Measurements from ENCODE around the gene TNIK.
"Not testable (repeated sequence)": the region's sequence is repeated elsewhere in the genome, so short reads cannot be mapped to it uniquely, and the experiment has no call there.

Gene TNIK

GRCh38 chr3:171314341-171314740 is 145.9 kb downstream of the TNIK start:
- Mint-ChIP-seq H3K36me3 (ENCODE audit: insufficient read depth) (no peaks in the 10 kb centered on the region), H3K4me3 (no peak overlapping the region), H3K27me3 (no peaks in the 10 kb centered on the region), H3K9me3 (no peaks in the 10 kb centered on the region), H3K27ac (peak overlapping the region in 1 of 2 donors; percentile 10), H3K4me1 (ENCODE audit: low read depth in 2 of 2) (peaks cover 39 to 70% of the 10 kb centered on the region in 2 donors)
- ATAC-seq (replicated peaks) (no peak), DNase-seq (no peak)

- Mint-ChIP-seq H3K27me3 (no peaks in the 10 kb centered on the region), H3K4me3 (no peak overlapping the region), H3K27ac (peak overlapping the region in 1 of 2 donors; percentile 10), H3K36me3 (ENCODE audit: insufficient read depth) (no peaks in the 10 kb centered on the region), H3K9me3 (no peaks in the 10 kb centered on the region), H3K4me1 (ENCODE audit: low read depth in 2 of 2) (peaks cover 44 to 77% of the 10 kb centered on the region in 2 donors)
- ATAC-seq (replicated peaks) = no peak
- DNase-seq = no peak
Measured at GRCh38 chr3:171313702-171314101, 146.5 kb downstream of the TNIK start.

- Mint-ChIP-seq H3K4me3 (no peak overlapping the region), H3K9me3 (no peaks in the 10 kb centered on the region), H3K27ac (peak overlapping the region; percentile 0 to 10), H3K4me1 (ENCODE audit: low read depth in 2 of 2) (peaks cover 50 to 85% of the 10 kb centered on the region in 2 donors), H3K36me3 (ENCODE audit: insufficient read depth) (no peaks in the 10 kb centered on the region), H3K27me3 (no peaks in the 10 kb centered on the region)
- DNase-seq = no peak
- no peak for ATAC-seq (replicated peaks)
Measured at GRCh38 chr3:171312741-171313140, 147.5 kb downstream of the TNIK start.

- no peaks in the 10 kb centered on the region for H3K27me3 Mint-ChIP-seq
- H3K4me3 Mint-ChIP-seq = no peak overlapping the region
- H3K36me3 Mint-ChIP-seq (ENCODE audit: insufficient read depth) = no peaks in the 10 kb centered on the region
- ATAC-seq (replicated peaks) (peak; percentile 47), DNase-seq (no peak)
- peak overlapping the region in 1 of 2 donors; percentile 58 for H3K27ac Mint-ChIP-seq
- peaks cover 46 to 83% of the 10 kb centered on the region in 2 donors for H3K4me1 Mint-ChIP-seq (ENCODE audit: low read depth in 2 of 2)
- no peaks in the 10 kb centered on the region for H3K9me3 Mint-ChIP-seq
Measured at GRCh38 chr3:171311784-171312183, 148.4 kb downstream of the TNIK start.

GRCh38 chr3:171309906-171310359 is 150.3 kb downstream of the TNIK start:
- ATAC-seq (replicated peaks) = no peak
- Mint-ChIP-seq H3K4me1 (ENCODE audit: low read depth in 2 of 2) (peaks cover 48 to 81% of the 10 kb centered on the region in 2 donors), H3K27ac (peak overlapping the region in 1 of 2 donors; percentile 26), H3K9me3 (no peaks in the 10 kb centered on the region), H3K36me3 (ENCODE audit: insufficient read depth) (no peaks in the 10 kb centered on the region), H3K27me3 (no peaks in the 10 kb centered on the region), H3K4me3 (no peak overlapping the region)
- DNase-seq = no peak

- Mint-ChIP-seq H3K4me1 (ENCODE audit: low read depth in 2 of 2) (peaks cover 44 to 76% of the 10 kb centered on the region in 2 donors), H3K27ac (peak overlapping the region in 1 of 2 donors; percentile 72), H3K36me3 (ENCODE audit: insufficient read depth) (no peaks in the 10 kb centered on the region), H3K9me3 (no peaks in the 10 kb centered on the region), H3K4me3 (no peak overlapping the region), H3K27me3 (no peaks in the 10 kb centered on the region)
- ATAC-seq (replicated peaks) (no peak), DNase-seq (no peak)
Measured at GRCh38 chr3:171307988-171308387, 152.2 kb downstream of the TNIK start.

GRCh38 chr3:171307046-171307585 is 153.1 kb downstream of the TNIK start:
- no peak for ATAC-seq (replicated peaks)
- Mint-ChIP-seq H3K27ac (no peak overlapping the region), H3K36me3 (ENCODE audit: insufficient read depth) (no peaks in the 10 kb centered on the region), H3K4me3 (no peak overlapping the region), H3K27me3 (no peaks in the 10 kb centered on the region), H3K4me1 (ENCODE audit: low read depth in 2 of 2) (peaks cover 39 to 71% of the 10 kb centered on the region in 2 donors), H3K9me3 (no peaks in the 10 kb centered on the region)
- DNase-seq = no peak

GRCh38 chr3:171306631-171307030 is 153.6 kb downstream of the TNIK start:
- H3K4me3 Mint-ChIP-seq = no peak overlapping the region
- H3K9me3 Mint-ChIP-seq = no peaks in the 10 kb centered on the region
- ATAC-seq (replicated peaks) (no peak), DNase-seq (no peak)
- no peaks in the 10 kb centered on the region for H3K36me3 Mint-ChIP-seq (ENCODE audit: insufficient read depth)
- H3K4me1 Mint-ChIP-seq (ENCODE audit: low read depth in 2 of 2) = peaks cover 38 to 73% of the 10 kb centered on the region in 2 donors
- H3K27ac Mint-ChIP-seq = no peak overlapping the region
- no peaks in the 10 kb centered on the region for H3K27me3 Mint-ChIP-seq

GRCh38 chr3:171305823-171306222 is 154.4 kb downstream of the TNIK start:
- DNase-seq; H3K4me3 Mint-ChIP-seq; H3K36me3 Mint-ChIP-seq (ENCODE audit: insufficient read depth); H3K27ac Mint-ChIP-seq; H3K27me3 Mint-ChIP-seq; H3K9me3 Mint-ChIP-seq; ATAC-seq (replicated peaks): not testable (repeated sequence)
- peaks cover 38 to 70% of the 10 kb centered on the region in 2 donors for H3K4me1 Mint-ChIP-seq (ENCODE audit: low read depth in 2 of 2)

- H3K27ac Mint-ChIP-seq; H3K9me3 Mint-ChIP-seq; H3K36me3 Mint-ChIP-seq (ENCODE audit: insufficient read depth); H3K4me3 Mint-ChIP-seq; DNase-seq; H3K27me3 Mint-ChIP-seq; ATAC-seq (replicated peaks): not testable (repeated sequence)
- peaks cover 40 to 61% of the 10 kb centered on the region in 2 donors for H3K4me1 Mint-ChIP-seq (ENCODE audit: low read depth in 2 of 2)
Measured at GRCh38 chr3:171304498-171304897, 155.7 kb downstream of the TNIK start.

- not testable (repeated sequence) for H3K36me3 Mint-ChIP-seq (ENCODE audit: insufficient read depth); DNase-seq; H3K9me3 Mint-ChIP-seq; H3K4me3 Mint-ChIP-seq; H3K27me3 Mint-ChIP-seq; H3K27ac Mint-ChIP-seq; ATAC-seq (replicated peaks)
- peaks cover 43 to 60% of the 10 kb centered on the region in 2 donors for H3K4me1 Mint-ChIP-seq (ENCODE audit: low read depth in 2 of 2)
Measured at GRCh38 chr3:171304017-171304416, 156.2 kb downstream of the TNIK start.

GRCh38 chr3:171301998-171302397 is 158.2 kb downstream of the TNIK start:
- DNase-seq (no peak), ATAC-seq (replicated peaks) (no peak)
- Mint-ChIP-seq H3K27ac (no peak overlapping the region), H3K4me3 (no peak overlapping the region), H3K4me1 (ENCODE audit: low read depth in 2 of 2) (peaks cover 34 to 43% of the 10 kb centered on the region in 2 donors), H3K27me3 (no peaks in the 10 kb centered on the region), H3K36me3 (ENCODE audit: insufficient read depth) (no peaks in the 10 kb centered on the region), H3K9me3 (no peaks in the 10 kb centered on the region)

GRCh38 chr3:171301002-171301401 is 159.2 kb downstream of the TNIK start:
- ATAC-seq (replicated peaks) (no peak), DNase-seq (no peak)
- Mint-ChIP-seq H3K36me3 (ENCODE audit: insufficient read depth) (no peaks in the 10 kb centered on the region), H3K4me1 (ENCODE audit: low read depth in 2 of 2) (peaks cover 34 to 47% of the 10 kb centered on the region in 2 donors), H3K27ac (no peak overlapping the region), H3K4me3 (no peak overlapping the region), H3K27me3 (no peaks in the 10 kb centered on the region), H3K9me3 (no peaks in the 10 kb centered on the region)

- DNase-seq (no peak), ATAC-seq (replicated peaks) (no peak)
- Mint-ChIP-seq H3K4me1 (ENCODE audit: low read depth in 2 of 2) (peaks cover 33 to 43% of the 10 kb centered on the region in 2 donors), H3K9me3 (no peaks in the 10 kb centered on the region), H3K27me3 (no peaks in the 10 kb centered on the region), H3K27ac (no peak overlapping the region), H3K4me3 (no peak overlapping the region), H3K36me3 (ENCODE audit: insufficient read depth) (peaks cover 3% of the 10 kb centered on the region)
Measured at GRCh38 chr3:171297951-171298350, 162.3 kb downstream of the TNIK start.

All from effector memory CD8-positive, alpha-beta T cell (primary cell).